Endothelial cell of umbilical vein (primary cell): ENCODE measurements around the gene ATP5MC2. TPM values are rescaled to one million over a fixed set of nuclear protein-coding genes. Genes with fewer than 3 reads are reported as not detected.

Experiments used
- BruUV-seq: library from RNA; stranded (reverse); fragments of 400-500 nt; replicated peaks from 2 replicates; lab custom pipeline; 2021; lab: Mats Ljungman, UMichigan
- CTCF ChIA-PET: fragments of 300-600, 350-600 bp; sonication (Branson Sonifier 250); formaldehyde crosslinking; loops from one replicate; lab custom pipeline; 2021; ENCODE audit warnings: antibody characterized with exemption, inconsistent platforms; lab: Charles Lee
- POLR2A ChIA-PET: fragments of 300-600, 350-600 bp; sonication (Branson Sonifier 250); formaldehyde crosslinking; loops from one replicate; lab custom pipeline; 2021; ENCODE audit warnings: antibody characterized with exemption, inconsistent platforms; lab: Charles Lee
- DNase-seq: peaks from one replicate; pipeline ENCODE4 v3.0.0-alpha.2; 2011; ENCODE audit warnings: low read depth, low spot score
- FAIRE-seq: peaks from 2 replicates; lab custom pipeline; 2011; peaks lifted over from hg19 to GRCh38; lab: Jason Lieb, UNC
- H2AFZ ChIP-seq: 2 replicates; pipeline ENCODE4 v1.6.0; 2012; ENCODE audit warnings: low read depth, low read length, control low read depth, inconsistent platforms
- H3K27ac ChIP-seq: 2 replicates; pipeline ENCODE4 v1.5.1; 2011; ENCODE audit warnings: low read depth, mild to moderate bottlenecking, control low read depth, low read length, moderate library complexity; ENCODE audit not compliant: insufficient read depth
- H3K27me3 ChIP-seq, 2 experiments: 2 replicates each; pipeline versions ENCODE4 v1.6.0 to v1.6.1; 2011; ENCODE audit warnings: low read length in 2 of 2, mixed read lengths in 1 of 2; ENCODE audit not compliant: control insufficient read depth in 2 of 2, insufficient read depth in 2 of 2
- H3K36me3 ChIP-seq, 2 experiments: 2 replicates in 1 of 2; 3 replicates in 1 of 2; pipeline ENCODE4 v1.5.1; 2011; ENCODE audit warnings: low read length in 2 of 2, mild to moderate bottlenecking in 1 of 2, moderate library complexity in 1 of 2; ENCODE audit not compliant: control insufficient read depth in 2 of 2, insufficient read depth in 2 of 2; ENCODE audit errors: extremely low read depth in 1 of 2
- H3K4me1 ChIP-seq: 3 replicates; pipeline ENCODE4 v1.5.1; 2011; ENCODE audit warnings: mild to moderate bottlenecking, low read length; ENCODE audit not compliant: control insufficient read depth, insufficient read depth; ENCODE audit errors: extremely low read depth
- H3K4me2 ChIP-seq: 2 replicates; pipeline ENCODE4 v1.6.1; 2011; ENCODE audit warnings: low read length, control low read depth, mixed read lengths; ENCODE audit not compliant: insufficient read depth
- H3K4me3 ChIP-seq, 3 experiments: fragments of 200-600 bp in 1 of 3; sonication (generic), shearing (Covaris generic) in 1 of 3; replicated peaks in 1 of 3; 2 replicates each; pipeline ENCODE4 v1.5.1; 2011 to 2016; ENCODE audit warnings: control low read depth in 3 of 3, low read length in 3 of 3, mild to moderate bottlenecking in 2 of 3, inconsistent platforms in 1 of 3, low read depth in 1 of 3, moderate library complexity in 1 of 3; ENCODE audit not compliant: insufficient read depth in 1 of 3
- H3K79me2 ChIP-seq: 2 replicates; pipeline ENCODE4 v1.6.0; 2012; ENCODE audit warnings: low read length, inconsistent platforms; ENCODE audit not compliant: control insufficient read depth, insufficient read depth
- H3K9ac ChIP-seq: replicated peaks from 2 replicates; pipeline ENCODE3; 2011; ENCODE audit warnings: low read length, control low read depth; ENCODE audit not compliant: insufficient read depth; ENCODE audit errors: extremely low read depth
- H3K9me1 ChIP-seq: replicated peaks from 3 replicates; pipeline ENCODE4 v1.6.0; 2011; ENCODE audit warnings: mild to moderate bottlenecking, low read length; ENCODE audit not compliant: control insufficient read depth, insufficient read depth; ENCODE audit errors: extremely low read depth
- H3K9me3 ChIP-seq: replicated peaks from 2 replicates; pipeline ENCODE4 v1.5.1; 2012; ENCODE audit warnings: low read length, inconsistent platforms; ENCODE audit not compliant: control insufficient read depth, insufficient read depth
- H4K20me1 ChIP-seq: replicated peaks from 2 replicates; pipeline ENCODE3; 2011; ENCODE audit warnings: mild to moderate bottlenecking, low read length; ENCODE audit not compliant: control insufficient read depth, insufficient read depth; ENCODE audit errors: extremely low read depth
- EZH2 ChIP-seq: IDR thresholded peaks from 2 replicates; pipeline ENCODE4 v1.6.1; 2012; ENCODE audit warnings: borderline replicate concordance, low read depth, mild to moderate bottlenecking, moderate library complexity, low read length, inconsistent platforms; ENCODE audit not compliant: severe bottlenecking
- FOS ChIP-seq: IDR thresholded peaks from 2 replicates; pipeline ENCODE4 v1.6.1; 2011; ENCODE audit warnings: mild to moderate bottlenecking, low read length, moderate library complexity, borderline replicate concordance; ENCODE audit not compliant: insufficient read depth
- JUN ChIP-seq: IDR thresholded peaks from 2 replicates; pipeline ENCODE4 v1.6.1; 2011; ENCODE audit warnings: borderline replicate concordance, low read depth; ENCODE audit not compliant: insufficient read length, insufficient read depth
- MYC ChIP-seq: IDR thresholded peaks from one replicate; pipeline ENCODE4 v1.6.1; 2011; ENCODE audit warnings: mild to moderate bottlenecking, low read depth, low read length
- dilution Hi-C: fragments of 300-500 bp; cut with MboI; formaldehyde crosslinking; loops from one replicate; pipeline ENCODE4 v1.15.0; 2019; ENCODE audit warnings: low sequenced_read_pairs; ENCODE audit not compliant: extremely low pct_ligation_motif_present
- intact Hi-C: fragments of 100-400 bp; cut with micrococcal nuclease; formaldehyde crosslinking; loops from one replicate; pipeline ENCODE4 v1.10.0; 2022
- polyA plus RNA-seq, 4 experiments: library from polyadenylated mRNA; depleted of rRNA in 3 of 4; stranded (reverse) in 3 of 4; unstranded in 1 of 4; fragments of >200 nt; gene quantifications; 2 replicates each; pipeline versions ENCODE4 v1.2.1 to v1.2.3, GENCODE V29; 2011 to 2012; ENCODE audit warnings: missing spikeins in 1 of 4
- total RNA-seq: library from RNA; stranded (reverse); gene quantifications from 2 replicates; pipeline ENCODE4 v1.2.3, GENCODE V29; 2021
- TF ChIP-seq, protein P1 (sequence below): IDR thresholded peaks from 2 replicates; pipeline ENCODE4 v1.6.1; 2011; ENCODE audit not compliant: insufficient read depth, insufficient read length
- TF ChIP-seq, protein P2 (sequence below), 2 donors: IDR thresholded peaks; 1 replicate in 1 of 2; 2 replicates in 1 of 2; pipeline ENCODE4 v1.5.1; 2011; ENCODE audit warnings: low read length in 2 of 2, mild to moderate bottlenecking in 2 of 2, moderate library complexity in 2 of 2, control low read depth in 1 of 2, inconsistent platforms in 1 of 2, low read depth in 1 of 2; ENCODE audit not compliant: insufficient read depth in 1 of 2; ENCODE audit errors: extremely low read depth in 1 of 2

The ATP5MC2 gene
- total and polyA plus RNA-seq, 2 donors (not counting 3 experiments of a cell fraction or from before 2014, with no cell fraction given) = 402 to 820 TPM

DNA sequence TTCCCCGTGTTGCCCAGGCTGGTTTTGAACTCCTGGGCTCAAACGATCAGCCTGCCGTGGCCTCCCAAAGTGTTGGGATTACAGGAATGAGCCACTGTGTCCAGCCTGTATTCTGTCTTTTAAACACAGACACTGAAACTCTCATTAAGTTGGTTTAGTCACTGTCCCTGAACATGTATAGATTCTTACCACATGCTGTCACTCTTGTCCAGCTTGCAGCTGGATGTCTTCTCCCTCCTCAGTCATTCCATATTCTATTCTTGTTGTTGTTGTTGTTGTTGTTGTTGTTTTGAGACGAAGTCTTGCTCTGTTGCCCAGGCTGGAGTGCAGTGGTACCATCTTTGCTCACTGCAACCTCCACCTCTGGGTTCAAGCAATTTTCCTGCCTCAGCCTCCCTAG lies 12.3 kb upstream of the ATP5MC2 start:
- Histone ChIP-seq H3K9me1 (no peaks in the 10 kb centered on the region), H3K27me3 (peaks cover 7 to 12% of the 10 kb centered on the region in 2 experiments), H3K27ac (no peak overlapping the region), H2AFZ (no peak overlapping the region), H3K79me2 (no peaks in the 10 kb centered on the region), H3K4me2 (no peak overlapping the region), H3K4me3 (no peak overlapping the region), H4K20me1 (no peaks in the 10 kb centered on the region), H3K9ac (no peak overlapping the region), H3K9me3 (no peaks in the 10 kb centered on the region), H3K36me3 (no peaks in the 10 kb centered on the region), H3K4me1 (no peaks in the 10 kb centered on the region)
- no peak for DNase-seq
- intact Hi-C loops = no loop called here
- CTCF ChIA-PET = interaction anchor here (1.4 to 2.5 kb wide), 3 partner anchors 12 to 145 kb away, joined by 5 to 10 read pairs (median 8); partner anchors contain the start of gene ATP5MC2
- TF ChIP-seq, protein P1, sequence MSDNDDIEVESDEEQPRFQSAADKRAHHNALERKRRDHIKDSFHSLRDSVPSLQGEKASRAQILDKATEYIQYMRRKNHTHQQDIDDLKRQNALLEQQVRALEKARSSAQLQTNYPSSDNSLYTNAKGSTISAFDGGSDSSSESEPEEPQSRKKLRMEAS = no peak
- TF ChIP-seq EZH2 (no peak), MYC (no peak), FOS (no peak), JUN (no peak)
- TF ChIP-seq, protein P2, sequence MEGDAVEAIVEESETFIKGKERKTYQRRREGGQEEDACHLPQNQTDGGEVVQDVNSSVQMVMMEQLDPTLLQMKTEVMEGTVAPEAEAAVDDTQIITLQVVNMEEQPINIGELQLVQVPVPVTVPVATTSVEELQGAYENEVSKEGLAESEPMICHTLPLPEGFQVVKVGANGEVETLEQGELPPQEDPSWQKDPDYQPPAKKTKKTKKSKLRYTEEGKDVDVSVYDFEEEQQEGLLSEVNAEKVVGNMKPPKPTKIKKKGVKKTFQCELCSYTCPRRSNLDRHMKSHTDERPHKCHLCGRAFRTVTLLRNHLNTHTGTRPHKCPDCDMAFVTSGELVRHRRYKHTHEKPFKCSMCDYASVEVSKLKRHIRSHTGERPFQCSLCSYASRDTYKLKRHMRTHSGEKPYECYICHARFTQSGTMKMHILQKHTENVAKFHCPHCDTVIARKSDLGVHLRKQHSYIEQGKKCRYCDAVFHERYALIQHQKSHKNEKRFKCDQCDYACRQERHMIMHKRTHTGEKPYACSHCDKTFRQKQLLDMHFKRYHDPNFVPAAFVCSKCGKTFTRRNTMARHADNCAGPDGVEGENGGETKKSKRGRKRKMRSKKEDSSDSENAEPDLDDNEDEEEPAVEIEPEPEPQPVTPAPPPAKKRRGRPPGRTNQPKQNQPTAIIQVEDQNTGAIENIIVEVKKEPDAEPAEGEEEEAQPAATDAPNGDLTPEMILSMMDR (IDR thresholded peaks at IDR 0.05; ENCODE audit: extremely low read depth in 1 of 2, insufficient read depth in 1 of 2, low read depth in 1 of 2, low read length in 2 of 2) = no peak
- POLR2A ChIA-PET = no interaction called here
- dilution Hi-C loops = no loop called here
- FAIRE-seq = no peak
- BruUV-seq = no TSS peak
